HG03066 (cell line): ENCODE results near the gene SERGEF.

ENCODE experiments used
- ATAC-seq: cut with Tn5 transposase; IDR thresholded peaks from one replicate; pipeline ENCODE4 v1.9.1; 2021; ENCODE audit warnings: low read depth; ENCODE audit not compliant: unreplicated experiment

SERGEF gene

GRCh38 chr11:17954395-17955252, 58.2 kb downstream of the SERGEF start:
- no peak for ATAC-seq

- ATAC-seq: no peak
Observed at GRCh38 chr11:17952487-17952886, 60.4 kb downstream of the SERGEF start.

DNA sequence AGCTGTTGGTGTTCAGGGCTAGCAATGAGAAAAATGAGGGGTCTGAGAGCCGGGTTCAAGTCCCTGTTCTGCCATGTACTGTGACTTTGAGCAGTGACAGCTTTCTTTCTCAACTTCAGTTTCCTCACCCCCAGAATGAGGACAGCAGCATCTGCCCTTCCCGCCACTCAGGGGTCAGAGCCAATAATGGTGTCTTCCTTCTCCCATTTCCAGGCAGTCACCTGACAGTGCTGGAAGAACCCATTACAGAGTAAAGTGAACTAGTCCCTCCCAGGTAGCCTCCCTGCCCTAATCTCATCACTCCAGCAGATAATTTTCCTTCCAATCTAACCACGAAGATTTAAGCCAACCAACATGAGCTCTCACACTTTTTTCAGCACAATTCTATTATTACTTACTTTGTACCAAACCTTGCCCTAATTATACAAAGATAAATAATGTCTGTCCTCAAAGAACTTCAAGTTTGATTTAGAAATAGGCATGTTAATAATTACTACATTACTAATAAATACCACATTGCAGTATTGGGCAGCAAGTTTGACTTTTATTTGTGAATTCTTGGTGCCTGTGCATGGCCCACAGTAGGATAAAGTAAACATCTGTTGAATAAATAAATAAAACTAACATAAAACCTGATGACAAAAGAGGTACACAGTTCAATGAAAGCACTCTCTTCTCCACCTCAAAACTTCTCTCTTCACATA, 61.0 kb downstream of the SERGEF start:
- ATAC-seq: no peak

DNA sequence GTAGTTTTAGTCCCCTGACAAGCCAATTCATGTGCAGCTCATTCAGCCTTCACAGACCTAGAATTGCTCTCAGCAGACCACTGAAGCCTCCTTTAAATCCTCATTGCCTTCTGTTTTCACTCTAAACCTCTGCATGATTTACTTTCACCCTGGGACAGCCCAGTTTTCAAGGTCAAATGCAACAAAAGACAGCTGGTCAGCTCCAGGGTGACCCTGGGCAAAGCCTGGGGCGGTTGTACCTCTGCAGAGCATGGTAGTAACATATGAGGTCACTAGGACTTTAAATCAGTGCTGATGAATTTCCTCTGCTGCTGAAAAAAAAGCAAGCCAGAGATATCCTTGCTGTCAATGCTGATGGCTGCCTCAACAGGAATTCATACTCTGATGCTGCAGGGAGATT, 62.2 kb downstream of the SERGEF start:
- ATAC-seq: no peak

DNA sequence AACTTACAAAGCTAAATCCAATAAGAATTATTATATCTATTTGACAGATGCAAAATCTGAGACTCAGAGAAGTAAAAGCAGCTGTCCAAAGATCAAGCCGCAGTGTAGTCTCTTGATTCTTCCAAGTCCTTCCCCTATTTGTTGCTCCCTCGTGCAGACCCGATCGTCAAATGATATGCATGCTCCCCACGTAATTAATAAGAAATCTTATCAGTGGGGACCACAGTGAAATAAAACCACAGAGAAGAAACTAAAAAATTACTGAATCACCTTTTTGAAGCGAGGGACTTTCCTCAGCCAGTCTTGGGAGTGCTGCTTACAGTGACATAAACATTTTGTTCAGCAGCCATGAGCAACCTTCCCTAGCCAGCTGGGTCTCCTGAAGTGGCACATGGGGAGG, 64.6 kb downstream of the SERGEF start:
- ATAC-seq: no peak

DNA sequence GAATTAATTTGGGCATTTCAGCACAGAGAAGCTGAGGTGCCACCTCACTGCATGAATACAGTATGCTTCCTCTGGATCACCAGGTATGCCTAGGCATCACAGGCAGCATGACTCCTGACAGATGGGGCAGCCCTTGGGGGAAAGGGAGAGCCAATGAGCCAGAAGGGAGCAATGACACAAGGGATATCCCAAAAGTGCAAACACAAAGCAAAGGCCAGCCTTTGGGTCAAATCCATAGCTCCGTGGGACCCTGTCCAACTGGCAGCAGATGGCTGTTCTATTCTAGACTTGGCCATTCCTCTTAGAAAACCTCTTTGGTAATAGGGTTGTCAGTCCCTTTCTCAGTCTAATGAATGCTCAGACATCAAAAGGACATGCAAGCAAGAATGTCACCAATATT, 73.3 kb downstream of the SERGEF start:
- ATAC-seq: no peak

DNA sequence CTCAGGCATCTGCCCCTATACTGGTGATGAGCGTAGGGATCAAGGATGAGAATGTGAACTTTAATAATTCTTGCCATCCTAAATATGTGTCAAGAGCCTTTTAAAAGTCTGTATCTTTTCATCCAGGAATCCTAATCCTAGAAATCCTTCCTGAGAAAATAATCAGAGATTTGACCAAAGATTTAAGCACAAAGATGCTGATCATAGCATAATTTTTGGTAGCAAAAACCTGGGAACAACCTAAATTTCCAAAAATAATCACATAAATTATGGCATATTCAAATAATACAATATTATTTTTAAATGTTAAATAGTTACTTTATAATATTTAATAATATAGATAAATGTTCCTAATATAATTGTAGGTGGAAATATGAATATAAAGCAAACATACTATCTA, 76.1 kb downstream of the SERGEF start:
- ATAC-seq: no peak

- no peak for ATAC-seq
Observed at GRCh38 chr11:17934194-17934593, 78.7 kb downstream of the SERGEF start.

- ATAC-seq: no peak
Observed at GRCh38 chr11:17933708-17934107, 79.1 kb downstream of the SERGEF start.

DNA sequence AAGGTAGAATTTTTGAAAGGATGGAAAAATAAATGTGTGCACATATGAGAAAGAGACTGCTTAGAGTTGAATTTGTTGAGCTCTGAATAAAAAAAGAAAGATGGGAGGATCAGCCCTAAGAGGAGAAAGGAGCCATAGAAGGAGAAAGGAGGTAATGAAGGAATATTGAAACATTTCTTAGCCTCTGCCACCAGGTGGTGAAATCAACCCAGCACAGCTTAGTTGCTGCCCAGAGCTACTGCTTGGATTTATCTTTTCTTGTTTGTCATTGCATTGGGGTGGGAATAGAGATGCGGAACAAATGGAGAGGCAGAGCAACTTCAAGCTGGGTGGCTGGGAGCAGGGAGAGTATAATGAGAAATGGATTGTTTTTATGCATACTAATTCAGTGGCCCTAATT, 80.4 kb downstream of the SERGEF start:
- ATAC-seq: no peak

GRCh38 chr11:17931595-17931994, 81.3 kb downstream of the SERGEF start:
- no peak for ATAC-seq

DNA sequence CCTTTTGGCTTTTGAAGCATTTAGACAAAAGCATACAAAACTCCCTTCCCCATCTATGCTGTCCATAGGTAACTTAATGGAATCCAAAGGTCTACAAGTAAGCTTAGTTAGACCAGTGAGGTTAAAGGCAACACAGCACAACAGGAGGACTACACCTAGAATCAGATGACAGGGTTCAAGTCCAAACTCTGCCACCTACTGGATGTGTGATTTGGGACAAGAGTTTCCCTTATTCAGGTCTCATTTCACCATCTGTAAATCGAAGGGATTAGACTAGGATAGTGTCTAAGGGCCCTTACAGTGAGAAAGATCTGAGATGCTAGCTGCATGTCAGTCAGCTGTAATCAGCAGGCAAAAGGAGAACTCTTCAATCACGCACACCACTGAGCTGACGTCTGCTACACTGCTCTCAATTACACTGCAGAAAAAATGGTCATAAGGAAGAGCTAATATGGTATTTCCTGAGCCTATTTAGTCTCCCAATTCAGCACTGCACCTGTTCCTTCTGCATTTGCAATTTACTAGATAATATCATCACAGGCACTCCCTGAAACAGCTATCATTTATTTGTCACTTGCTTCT, 82.2 kb downstream of the SERGEF start:
- no peak for ATAC-seq

GRCh38 chr11:17929171-17929570, 83.7 kb downstream of the SERGEF start:
- no peak for ATAC-seq

DNA sequence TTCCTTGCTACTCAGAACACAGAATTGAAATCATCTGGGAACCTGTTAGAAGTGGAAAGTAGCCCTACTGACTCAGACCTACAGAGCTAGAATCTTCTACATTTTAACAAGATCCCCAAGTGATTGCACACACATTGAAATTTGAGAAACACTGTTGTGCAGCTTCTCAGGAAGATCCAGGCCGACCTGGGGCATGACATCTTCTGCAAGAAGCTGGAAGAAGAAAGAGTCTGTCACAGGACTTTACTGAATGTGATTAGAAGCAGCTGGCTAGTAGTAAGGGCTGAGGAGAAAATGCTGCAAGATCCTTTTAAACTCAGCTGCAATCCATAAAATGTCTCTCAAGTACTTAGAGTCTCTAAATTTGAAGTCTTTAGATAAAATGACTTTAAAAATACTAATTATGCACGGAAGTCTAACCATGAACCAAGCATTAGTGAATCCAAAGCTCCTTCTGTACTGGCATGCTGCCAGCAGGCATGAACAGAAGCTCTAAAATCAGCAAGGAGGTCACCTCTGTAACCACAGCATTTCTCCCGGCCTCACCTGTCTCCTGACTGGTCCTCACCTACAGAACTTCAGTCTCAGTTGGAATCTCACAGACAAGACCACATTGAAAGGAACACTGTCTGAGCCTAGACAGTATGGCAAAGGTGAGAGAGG, 85.0 kb downstream of the SERGEF start:
- ATAC-seq: no peak

DNA sequence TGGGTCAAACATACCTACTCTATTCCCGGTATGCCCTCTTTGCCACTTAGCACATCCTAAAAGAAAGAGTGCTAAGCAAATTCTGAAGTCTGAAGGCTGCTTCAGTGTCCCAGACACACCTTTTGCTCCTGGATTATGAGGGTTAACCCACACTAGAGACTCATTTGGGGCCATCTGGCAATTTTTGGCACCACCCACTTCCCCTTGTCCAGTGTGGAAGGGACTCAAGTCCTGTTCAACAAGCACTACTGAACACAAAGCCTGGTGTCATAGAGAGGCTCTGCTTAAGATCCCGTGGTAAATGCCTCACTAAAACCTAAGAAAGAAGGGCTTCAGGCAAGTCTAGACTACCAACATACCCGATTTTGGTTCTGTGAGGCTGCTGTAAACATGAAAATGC, 85.8 kb downstream of the SERGEF start:
- no peak for ATAC-seq

DNA sequence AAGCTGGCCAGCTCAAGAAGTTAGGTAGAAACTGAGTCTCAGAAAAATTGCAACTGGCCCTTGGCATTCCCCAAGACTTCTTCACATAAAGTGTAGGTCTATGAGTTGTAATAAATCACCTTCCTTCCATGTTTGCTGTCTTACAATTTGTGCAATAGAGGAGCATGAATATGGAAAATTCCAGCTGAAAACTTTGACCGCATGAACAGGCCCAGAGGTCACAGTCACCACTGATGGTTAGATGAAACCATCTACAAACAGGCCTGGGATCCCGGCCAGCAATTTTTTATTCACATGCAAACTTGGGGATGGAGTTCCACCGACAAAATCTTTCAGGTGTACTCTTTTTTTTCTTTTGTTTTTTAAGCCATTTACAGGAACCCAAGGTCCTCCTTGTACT, 88.1 kb downstream of the SERGEF start:
- no peak for ATAC-seq

- no peak for ATAC-seq
Observed at GRCh38 chr11:17923217-17923616, 89.6 kb downstream of the SERGEF start.

DNA sequence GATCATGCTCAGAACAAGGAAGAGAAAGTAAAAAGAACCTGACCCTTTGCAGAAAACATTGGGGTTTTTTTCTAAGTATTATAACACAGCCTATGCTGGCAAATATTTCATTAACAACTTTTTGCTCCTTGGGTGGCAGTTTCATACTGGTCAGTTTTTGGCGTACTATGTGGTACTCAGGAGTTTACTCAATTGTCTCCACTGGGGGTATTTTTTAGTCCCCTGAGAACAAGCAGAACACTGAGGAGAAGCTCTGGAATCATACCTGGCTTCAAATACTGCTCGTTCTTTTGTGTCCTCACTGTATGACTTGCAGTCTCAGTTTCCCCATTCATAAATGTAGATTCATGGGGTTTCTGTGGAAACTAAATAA, 90.4 kb downstream of the SERGEF start:
- ATAC-seq: no peak

GRCh38 chr11:17921659-17922415, 91.0 kb downstream of the SERGEF start:
- ATAC-seq: no peak

GRCh38 chr11:17918049-17918605, 94.7 kb downstream of the SERGEF start:
- no peak for ATAC-seq
